ENCODE measurements around the gene RNF121.

GRCh38 chr11:71930556-71931244 lies 1.9 kb downstream of the RNF121 start:
- TF ChIP-seq CTCF (IDR thresholded peaks at IDR 0.05): no peak
- no peak for TF ChIP-seq POLR2A (IDR thresholded peaks at IDR 0.05)
- no peak for TF ChIP-seq POLR2AphosphoS5 (IDR thresholded peaks at IDR 0.05)
- no peak for TF ChIP-seq EP300 (IDR thresholded peaks at IDR 0.05)

Measured in upper lobe of left lung (tissue), 4 donors.